ENCODE data around the gene CD101. TPM values are rescaled to one million over a fixed set of nuclear protein-coding genes. Genes with fewer than 3 reads are reported as not detected.

Gene CD101
- total RNA-seq, 1 experiment from 2014 or later, result 1.2 TPM

GRCh38 chr1:117008656-117009055 lies 7.1 kb downstream of the CD101 start:
- ChIA-PET RAD21 (ENCODE audit: low non-redundant PET in 1 of 2, low total read pairs in 2 of 2, uncharacterized antibody in 2 of 2, unreplicated experiment in 2 of 2) (no interaction called here), CTCF (no interaction called here), POLR2A (no interaction called here)
- no peaks in the 10 kb centered on the region for H4K20me1 ChIP-seq (ENCODE audit: insufficient read depth)
- no peak overlapping the region for H3K4me3 ChIP-seq (replicated peaks in 1 of 2; ENCODE audit: low read depth in 1 of 2, low read length in 2 of 2)
- H3K79me2 ChIP-seq (ENCODE audit: insufficient read depth, low read length), result no peaks in the 10 kb centered on the region
- no TSS peak for BruUV-seq (replicated peaks)
- H3K9me3 ChIP-seq (ENCODE audit: control insufficient read depth in 1 of 2, insufficient read depth in 1 of 2, low read depth in 1 of 2, low read length in 2 of 2), result no peaks in the 10 kb centered on the region
- H3K27me3 ChIP-seq (ENCODE audit: insufficient read depth, low read length), result no peaks in the 10 kb centered on the region
- H3K36me3 ChIP-seq (ENCODE audit: control insufficient read depth in 1 of 2, insufficient read depth in 2 of 2, low read length in 2 of 2), result no peaks in the 10 kb centered on the region
- H3K4me1 ChIP-seq (ENCODE audit: control insufficient read depth in 1 of 2, insufficient read depth in 2 of 2, low read length in 2 of 2), result no peaks in the 10 kb centered on the region
- H2AFZ ChIP-seq (ENCODE audit: low read depth, low read length, poor library complexity, severe bottlenecking), result no peak overlapping the region
- no peak overlapping the region for H3K4me2 ChIP-seq (ENCODE audit: low read length)
- no peak overlapping the region for H3K9ac ChIP-seq (ENCODE audit: low read length)
- H3K27ac ChIP-seq (ENCODE audit: low read depth, low read length), result no peak overlapping the region
- intact Hi-C loops (cut with micrococcal nuclease), result no loop called here
- ATAC-seq (no peak), DNase-seq (ENCODE audit: low read depth, low spot score) (no peak)
- no peaks in the 10 kb centered on the region for H3K9me2 ChIP-seq (ENCODE audit: insufficient read depth)
- TF ChIP-seq, protein P1, sequence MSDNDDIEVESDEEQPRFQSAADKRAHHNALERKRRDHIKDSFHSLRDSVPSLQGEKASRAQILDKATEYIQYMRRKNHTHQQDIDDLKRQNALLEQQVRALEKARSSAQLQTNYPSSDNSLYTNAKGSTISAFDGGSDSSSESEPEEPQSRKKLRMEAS (IDR thresholded peaks at IDR 0.05), result no peak
- TF ChIP-seq POLR2AphosphoS5 (IDR thresholded peaks at IDR 0.05; ENCODE audit: low read depth, low read length), result no peak

GRCh38 chr1:117009132-117009531 lies 7.6 kb downstream of the CD101 start:
- Histone ChIP-seq H3K9me3 (ENCODE audit: control insufficient read depth in 1 of 2, insufficient read depth in 1 of 2, low read depth in 1 of 2, low read length in 2 of 2) (no peaks in the 10 kb centered on the region), H3K79me2 (ENCODE audit: insufficient read depth, low read length) (no peaks in the 10 kb centered on the region), H3K27ac (ENCODE audit: low read depth, low read length) (no peak overlapping the region), H3K9me2 (ENCODE audit: insufficient read depth) (no peaks in the 10 kb centered on the region), H3K9ac (ENCODE audit: low read length) (no peak overlapping the region), H2AFZ (ENCODE audit: low read depth, low read length, poor library complexity, severe bottlenecking) (no peak overlapping the region), H3K36me3 (ENCODE audit: control insufficient read depth in 1 of 2, insufficient read depth in 2 of 2, low read length in 2 of 2) (no peaks in the 10 kb centered on the region), H3K27me3 (ENCODE audit: insufficient read depth, low read length) (no peaks in the 10 kb centered on the region), H3K4me2 (ENCODE audit: low read length) (no peak overlapping the region), H3K4me3 (replicated peaks in 1 of 2; ENCODE audit: low read depth in 1 of 2, low read length in 2 of 2) (no peak overlapping the region), H4K20me1 (ENCODE audit: insufficient read depth) (no peaks in the 10 kb centered on the region), H3K4me1 (ENCODE audit: control insufficient read depth in 1 of 2, insufficient read depth in 2 of 2, low read length in 2 of 2) (no peaks in the 10 kb centered on the region)
- ATAC-seq (no peak), DNase-seq (ENCODE audit: low read depth, low spot score) (no peak)
- intact Hi-C loops (cut with micrococcal nuclease), result no loop called here
- ChIA-PET POLR2A (no interaction called here), CTCF (no interaction called here), RAD21 (ENCODE audit: low non-redundant PET in 1 of 2, low total read pairs in 2 of 2, uncharacterized antibody in 2 of 2, unreplicated experiment in 2 of 2) (no interaction called here)
- no TSS peak for BruUV-seq (replicated peaks)
- TF ChIP-seq YY1 (IDR thresholded peaks at IDR 0.05; ENCODE audit: extremely low read depth, insufficient replicate concordance, low read depth, low read length), result no peak
- no peak for TF ChIP-seq EGR1 (IDR thresholded peaks at IDR 0.05; ENCODE audit: low read depth)
- TF ChIP-seq, protein P1 (IDR thresholded peaks at IDR 0.05), result no peak
- TF ChIP-seq JUND (IDR thresholded peaks at IDR 0.05), result no peak
- no peak for TF ChIP-seq ZNF274 (IDR thresholded peaks at IDR 0.05; ENCODE audit: low read depth, low read length)
- TF ChIP-seq, protein P2, sequence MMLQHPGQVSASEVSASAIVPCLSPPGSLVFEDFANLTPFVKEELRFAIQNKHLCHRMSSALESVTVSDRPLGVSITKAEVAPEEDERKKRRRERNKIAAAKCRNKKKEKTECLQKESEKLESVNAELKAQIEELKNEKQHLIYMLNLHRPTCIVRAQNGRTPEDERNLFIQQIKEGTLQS (IDR thresholded peaks at IDR 0.05), result no peak
- TF ChIP-seq ZFX (IDR thresholded peaks at IDR 0.05), result no peak
- TF ChIP-seq TCF7L2 (IDR thresholded peaks at IDR 0.05; ENCODE audit: borderline replicate concordance, extremely low read depth, insufficient read depth, insufficient read length), result no peak
- no peak for TF ChIP-seq CBX3 (IDR thresholded peaks at IDR 0.05; ENCODE audit: low read depth)
- TF ChIP-seq, protein P3, sequence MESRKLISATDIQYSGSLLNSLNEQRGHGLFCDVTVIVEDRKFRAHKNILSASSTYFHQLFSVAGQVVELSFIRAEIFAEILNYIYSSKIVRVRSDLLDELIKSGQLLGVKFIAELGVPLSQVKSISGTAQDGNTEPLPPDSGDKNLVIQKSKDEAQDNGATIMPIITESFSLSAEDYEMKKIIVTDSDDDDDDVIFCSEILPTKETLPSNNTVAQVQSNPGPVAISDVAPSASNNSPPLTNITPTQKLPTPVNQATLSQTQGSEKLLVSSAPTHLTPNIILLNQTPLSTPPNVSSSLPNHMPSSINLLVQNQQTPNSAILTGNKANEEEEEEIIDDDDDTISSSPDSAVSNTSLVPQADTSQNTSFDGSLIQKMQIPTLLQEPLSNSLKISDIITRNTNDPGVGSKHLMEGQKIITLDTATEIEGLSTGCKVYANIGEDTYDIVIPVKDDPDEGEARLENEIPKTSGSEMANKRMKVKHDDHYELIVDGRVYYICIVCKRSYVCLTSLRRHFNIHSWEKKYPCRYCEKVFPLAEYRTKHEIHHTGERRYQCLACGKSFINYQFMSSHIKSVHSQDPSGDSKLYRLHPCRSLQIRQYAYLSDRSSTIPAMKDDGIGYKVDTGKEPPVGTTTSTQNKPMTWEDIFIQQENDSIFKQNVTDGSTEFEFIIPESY (IDR thresholded peaks at IDR 0.05; ENCODE audit: extremely low read depth, insufficient replicate concordance, low read length), result no peak
- no peak for TF ChIP-seq POLR2A (IDR thresholded peaks at IDR 0.05; ENCODE audit: borderline replicate concordance, extremely low read depth, insufficient read depth, insufficient read length)
- TF ChIP-seq CEBPB (IDR thresholded peaks at IDR 0.05; ENCODE audit: low read depth), result no peak
- TF ChIP-seq SP1 (IDR thresholded peaks at IDR 0.05; ENCODE audit: low read depth), result no peak
- no peak for TF ChIP-seq POLR2AphosphoS5 (IDR thresholded peaks at IDR 0.05; ENCODE audit: low read depth, low read length)
- TF ChIP-seq SRF (IDR thresholded peaks at IDR 0.05; ENCODE audit: low read depth), result no peak
- TF ChIP-seq SIN3A (IDR thresholded peaks at IDR 0.05; ENCODE audit: low read depth), result no peak
- TF ChIP-seq EZH2phosphoT487 (IDR thresholded peaks at IDR 0.05; ENCODE audit: borderline replicate concordance), result no peak
